Pons (tissue), 1 donor: ENCODE results near the gene CEP164.

Source experiments
- DNase-seq: peaks from one replicate; pipeline ENCODE4 v3.0.0-alpha.2; 2016; ENCODE audit warnings: low spot score

The CEP164 gene

GRCh38 chr11:117462864-117463247 lies 135.2 kb downstream of the CEP164 start:
- DNase-seq, result no peak
